NCI-H526 (cell line): ENCODE results near the gene EHMT1.

ENCODE experiments used
- DNase-seq, 2 experiments: peaks; one replicate each; lab custom pipeline; 2025; lab: John Stamatoyannopoulos, UW

EHMT1 gene

DNA sequence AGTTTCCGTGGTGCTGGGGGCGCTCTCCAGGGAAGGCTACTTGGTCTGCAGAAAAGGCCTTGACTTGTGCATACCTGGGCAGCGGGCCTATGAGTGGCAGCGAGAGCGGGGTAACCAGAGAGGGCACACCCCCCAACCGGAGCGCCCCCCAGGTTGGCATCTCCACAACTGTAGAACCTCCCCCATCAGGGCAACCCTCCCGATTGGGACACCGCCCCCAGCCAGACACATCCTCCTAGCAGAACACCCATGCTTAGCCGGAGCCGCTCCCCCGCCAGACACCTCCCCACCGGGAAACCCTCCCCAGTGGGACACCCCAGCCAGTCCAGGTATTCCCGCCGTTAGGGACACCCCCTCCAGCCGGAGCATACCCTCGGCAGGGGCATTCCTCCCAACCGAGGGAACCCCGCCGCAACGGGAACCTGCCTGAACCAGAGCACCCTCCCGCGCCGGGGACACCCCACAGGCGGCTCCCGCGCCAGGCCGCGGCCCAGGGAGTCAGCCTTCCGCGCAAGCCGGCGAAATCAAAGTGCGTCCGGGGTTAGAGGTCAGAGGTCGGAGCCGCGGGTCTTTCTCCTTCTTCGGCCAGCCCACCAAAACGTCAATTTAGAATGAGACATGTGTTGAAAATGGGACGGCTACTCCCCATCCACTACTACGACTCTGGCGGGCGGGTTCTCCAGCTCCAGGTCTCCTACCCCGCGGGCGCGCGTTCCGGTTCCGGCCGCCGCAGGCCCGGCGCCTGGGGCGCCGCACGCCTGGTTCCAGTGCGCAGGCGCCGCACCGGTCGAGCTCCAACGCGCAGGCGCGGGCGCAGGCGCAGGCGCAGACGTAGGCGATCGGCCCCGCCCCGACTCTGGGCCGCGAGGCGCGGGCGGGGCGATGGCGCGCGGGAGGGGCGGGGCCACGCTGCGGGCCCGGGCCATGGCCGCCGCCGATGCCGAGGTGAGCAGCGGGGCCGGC is at the start of gene EHMT1:
Gene EHMT1 (plus strand): TSS at position 901 of the 963 bp plus-strand sequence. CDS start 24 bp downstream, at position 925.
- DNase-seq, result peak; percentile 10 to 79

GRCh38 chr9:137569609-137570203 is 49.1 kb upstream of the EHMT1 start:
- no peak for DNase-seq

DNA sequence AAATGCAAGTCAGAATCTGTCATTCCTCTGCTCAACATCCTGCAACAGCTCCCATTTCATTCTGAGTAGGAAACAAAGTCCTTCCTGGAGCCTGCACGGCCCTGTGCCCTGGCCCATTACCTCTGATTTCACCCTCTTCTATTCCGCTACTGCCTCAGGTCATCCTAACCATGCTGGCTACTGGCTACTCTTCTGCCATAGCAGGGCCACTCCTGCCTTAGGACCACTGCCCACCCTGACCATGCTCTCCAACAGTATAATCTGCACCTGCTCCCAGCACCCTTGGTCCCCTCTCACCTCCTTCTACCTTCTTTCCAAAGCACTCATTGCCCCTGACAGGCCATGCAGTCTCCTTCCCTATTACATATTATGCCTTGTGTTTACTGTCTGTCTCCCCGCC is 48.2 kb upstream of the EHMT1 start:
- DNase-seq, result no peak

DNA sequence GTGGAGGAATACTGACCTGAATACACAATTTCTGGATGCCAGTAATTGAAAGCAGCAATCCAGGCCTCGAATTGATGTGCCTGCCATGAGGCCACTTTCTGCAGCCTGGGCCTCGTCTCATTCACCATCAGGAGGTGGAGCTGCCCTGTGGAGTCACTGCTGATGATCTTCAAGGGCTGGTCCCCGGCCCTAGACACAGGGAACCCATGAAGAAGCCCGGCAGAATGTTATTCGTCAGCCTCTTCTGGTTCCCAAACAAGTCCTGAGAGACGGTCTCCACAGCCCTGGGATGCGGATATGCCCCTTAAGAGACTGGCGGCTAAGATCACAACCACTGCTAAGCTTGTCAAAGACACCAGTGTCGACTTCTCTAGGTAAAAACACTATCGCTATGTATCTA is 44.6 kb upstream of the EHMT1 start:
- DNase-seq, result no peak

GRCh38 chr9:137575364-137575715 is 43.5 kb upstream of the EHMT1 start:
- no peak for DNase-seq

DNA sequence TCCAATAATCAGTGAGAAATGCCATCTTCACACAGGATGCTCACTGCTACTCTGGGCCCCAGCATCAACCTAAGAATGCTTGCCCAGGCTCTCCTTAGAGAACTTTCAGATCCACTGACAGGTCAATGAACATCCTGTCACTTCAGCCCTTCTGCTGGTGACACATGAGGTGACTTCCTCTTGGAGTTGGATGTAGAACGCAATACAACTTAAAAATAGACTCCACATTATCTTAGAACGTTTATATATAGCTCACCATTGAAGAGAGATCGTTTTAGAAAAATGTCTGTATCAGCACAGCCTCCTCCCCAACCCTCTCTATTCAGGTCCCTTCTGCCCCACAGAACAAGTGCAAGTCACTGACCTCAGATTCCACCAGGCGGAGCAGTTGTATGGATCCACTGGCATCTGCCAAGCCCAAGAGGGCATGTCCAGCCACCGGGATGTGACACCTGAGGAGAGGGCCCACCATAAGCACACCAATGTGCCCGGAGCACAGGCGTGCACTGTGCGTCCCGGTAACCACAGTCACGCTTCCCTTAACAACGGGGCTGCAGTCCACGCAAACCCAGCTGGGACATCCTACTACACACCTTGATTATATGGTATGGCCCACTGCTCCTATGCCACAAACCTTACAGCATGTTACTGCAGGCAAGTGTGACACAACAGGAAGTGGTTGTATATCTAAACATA is 42.9 kb upstream of the EHMT1 start:
- no peak for DNase-seq

- DNase-seq, result peak; percentile 52 to 94
These were observed 40.1 kb upstream of the EHMT1 start, which contains the start of gene DPH7 for GRCh38 chr9:137578518-137579258. DPH7 (minus strand) TSS chr9:137578925; CDS start chr9:137578777, 148 bp downstream.

DNA sequence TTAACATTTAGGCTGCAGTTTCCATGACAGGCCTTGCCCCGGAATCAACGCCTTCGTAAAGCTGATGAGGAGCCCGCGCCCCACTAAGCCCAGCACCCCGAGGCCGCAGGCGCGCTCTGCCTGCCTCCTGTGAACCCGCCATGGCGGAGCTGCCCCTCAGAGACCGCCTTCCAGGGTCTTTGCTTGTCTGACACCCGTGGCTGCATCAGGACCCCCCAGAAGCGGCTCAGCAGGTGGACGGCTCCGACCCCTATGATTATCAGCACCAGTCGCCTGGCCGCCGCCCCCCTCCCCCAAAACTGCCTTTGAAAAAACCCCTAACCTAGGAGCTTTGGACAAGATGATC is 39.6 kb upstream of the EHMT1 start:
- no peak for DNase-seq

DNA sequence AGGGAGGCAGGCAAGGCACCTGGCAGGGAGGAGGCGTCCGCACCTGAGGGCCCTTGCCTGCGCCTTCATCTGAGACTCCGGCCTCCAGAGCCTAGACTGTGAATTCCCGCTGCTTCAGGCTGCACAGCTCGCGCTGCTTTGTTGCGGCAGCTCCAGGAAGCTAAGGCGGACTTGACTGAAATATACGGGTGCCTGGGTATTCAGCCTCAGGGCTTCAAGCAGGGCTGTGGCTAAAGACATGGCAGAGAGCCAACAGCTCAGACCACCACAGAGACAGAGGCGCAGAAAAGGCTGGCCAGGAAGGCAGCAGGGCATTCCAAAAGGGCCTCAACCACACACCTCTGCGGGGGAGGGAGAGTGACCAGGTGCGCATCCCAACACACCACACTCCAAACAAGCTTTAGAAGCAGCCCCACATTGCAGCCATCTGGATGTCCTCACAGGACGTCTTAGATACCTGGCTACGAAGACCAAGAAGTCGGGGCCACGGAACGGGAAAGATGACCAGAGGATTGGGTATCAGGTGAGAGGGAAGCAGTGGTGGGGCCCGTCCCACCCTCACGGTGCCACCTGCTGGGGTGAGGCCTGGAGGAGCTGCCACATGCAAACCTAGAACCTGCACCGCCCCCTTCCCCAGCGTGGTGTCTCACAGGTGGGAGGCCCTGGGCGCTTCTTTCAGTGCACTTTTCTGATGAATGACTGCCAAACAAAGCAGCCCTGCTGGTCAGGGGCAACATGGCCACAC is 38.4 kb upstream of the EHMT1 start:
- no peak for DNase-seq

- DNase-seq, result no peak
These were observed 37.9 kb upstream of the EHMT1 start for GRCh38 chr9:137580954-137581322.

DNA sequence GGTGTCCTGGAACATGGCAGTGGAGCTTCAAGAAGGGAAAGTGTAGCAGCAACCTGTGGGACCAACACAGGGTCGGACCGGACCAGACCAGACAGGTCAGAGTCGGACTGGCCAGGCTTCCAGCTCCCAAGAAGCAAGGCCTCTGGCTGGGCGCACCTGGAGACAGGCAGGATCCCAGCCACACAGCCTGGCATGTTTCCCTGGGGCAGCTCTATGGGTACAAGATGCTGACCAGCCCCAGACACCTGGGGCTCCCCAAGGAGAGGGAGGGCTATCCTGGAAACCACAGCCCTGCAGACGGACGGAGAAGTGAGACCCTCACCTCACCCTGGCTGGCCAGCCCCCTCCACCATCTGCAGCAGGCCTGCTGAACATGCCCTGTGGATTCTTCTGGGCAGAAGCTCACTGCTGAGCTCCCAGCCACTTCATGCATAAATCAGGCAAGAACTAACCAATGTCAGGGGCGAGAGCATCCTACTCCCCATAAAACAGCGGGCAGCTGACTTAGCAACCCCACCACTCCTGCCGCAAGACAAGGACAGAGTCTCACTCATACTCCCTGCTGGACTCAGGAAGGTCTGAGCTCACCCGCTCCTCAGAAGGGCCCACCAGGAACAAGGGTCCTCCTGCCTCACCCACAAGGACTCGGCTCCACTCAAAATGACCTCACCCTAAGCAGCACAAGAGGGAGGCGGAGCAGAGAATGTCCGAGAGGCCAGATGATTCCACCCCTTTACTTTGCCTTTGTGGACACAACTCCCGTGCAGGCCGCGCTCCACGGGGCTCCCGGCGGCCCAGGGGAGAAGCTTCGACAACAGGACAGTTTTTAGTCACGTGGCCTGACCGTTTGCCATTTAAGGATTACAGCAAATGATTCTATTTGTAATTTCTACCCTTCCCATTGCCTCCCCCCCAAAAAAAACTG is 37.2 kb upstream of the EHMT1 start:
- no peak for DNase-seq

- DNase-seq, result peak in 1 of 2 experiments; percentile 55
These were observed 36.4 kb upstream of the EHMT1 start for GRCh38 chr9:137582286-137582860.

DNA sequence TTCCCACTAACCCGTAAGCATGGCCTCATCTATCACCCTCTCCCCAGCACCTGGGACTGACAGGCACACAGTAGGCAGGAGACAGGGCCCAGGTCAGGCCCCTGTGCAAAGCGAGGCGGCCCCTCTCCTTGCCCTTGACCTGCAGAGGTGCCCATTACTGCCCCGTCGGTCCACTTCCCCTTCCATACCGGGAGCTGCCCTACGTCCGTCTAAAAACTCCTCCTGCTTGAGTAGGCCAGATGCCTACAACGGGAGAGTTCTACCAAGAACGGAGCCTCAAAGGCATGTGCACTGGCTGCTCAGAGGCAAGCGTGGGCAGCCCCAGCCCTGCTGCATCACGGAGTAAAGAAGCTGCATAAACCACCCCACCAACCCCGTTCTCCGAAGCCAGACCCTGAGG is 35.5 kb upstream of the EHMT1 start:
- no peak for DNase-seq

DNA sequence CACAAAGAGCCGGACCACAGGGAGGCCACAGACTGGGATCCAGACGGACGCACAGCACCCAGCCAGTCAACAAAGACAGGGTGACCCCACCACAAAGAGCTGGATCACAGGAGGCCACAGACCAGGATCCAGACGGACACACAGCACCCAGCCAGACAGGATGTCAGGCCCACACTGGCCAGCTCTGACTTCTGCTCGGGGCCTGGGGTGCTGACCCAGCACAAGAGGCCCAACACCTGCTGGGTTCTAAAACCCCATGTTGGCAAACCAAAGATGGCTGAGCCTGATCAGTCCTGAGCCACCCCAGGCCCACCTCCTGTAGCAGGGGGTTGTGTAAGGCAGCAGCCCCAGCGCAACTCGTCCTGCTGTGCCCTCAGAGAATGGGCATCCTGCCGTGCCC is 34.8 kb upstream of the EHMT1 start:
- DNase-seq, result no peak

DNA sequence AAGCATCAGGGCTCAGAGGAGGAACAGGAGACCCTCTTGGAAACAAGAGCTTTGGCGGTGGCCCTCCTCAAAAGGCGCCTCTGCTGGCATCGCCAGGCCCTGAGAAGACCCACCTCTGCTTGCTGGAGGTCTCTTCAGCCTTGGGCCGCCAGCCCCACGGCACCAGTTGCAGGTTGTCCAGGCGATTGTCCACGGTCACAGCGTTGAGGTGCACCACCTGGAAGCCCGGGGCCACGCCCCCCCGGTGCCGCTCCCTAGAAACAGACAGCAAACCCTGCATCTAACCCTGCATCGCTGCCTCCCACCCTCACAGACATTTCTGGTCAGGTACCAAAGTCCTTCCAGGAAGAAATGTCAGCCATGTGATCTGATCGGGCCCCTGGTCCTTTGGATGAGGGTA is 32.0 kb upstream of the EHMT1 start:
- no peak for DNase-seq

DNA sequence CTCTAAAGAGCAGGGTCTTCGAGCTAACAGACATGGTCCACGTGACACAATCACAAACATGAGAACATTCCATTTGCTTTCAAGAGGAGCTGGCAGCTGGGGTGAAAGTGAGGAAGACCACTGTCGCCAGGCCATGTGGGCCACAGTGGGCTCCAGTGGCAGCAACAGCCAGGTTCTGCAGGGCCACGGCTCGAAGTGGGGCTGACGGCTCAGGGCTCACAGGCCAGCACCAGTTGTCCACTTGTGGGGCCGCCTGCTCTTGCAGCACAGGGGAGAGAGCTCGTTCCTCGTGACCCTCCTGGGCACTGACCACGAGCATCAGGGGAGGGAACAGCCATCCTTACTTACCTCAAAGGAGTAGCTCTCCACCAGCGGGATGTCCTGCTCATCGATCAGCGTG is 30.5 kb upstream of the EHMT1 start:
- no peak for DNase-seq

DNA sequence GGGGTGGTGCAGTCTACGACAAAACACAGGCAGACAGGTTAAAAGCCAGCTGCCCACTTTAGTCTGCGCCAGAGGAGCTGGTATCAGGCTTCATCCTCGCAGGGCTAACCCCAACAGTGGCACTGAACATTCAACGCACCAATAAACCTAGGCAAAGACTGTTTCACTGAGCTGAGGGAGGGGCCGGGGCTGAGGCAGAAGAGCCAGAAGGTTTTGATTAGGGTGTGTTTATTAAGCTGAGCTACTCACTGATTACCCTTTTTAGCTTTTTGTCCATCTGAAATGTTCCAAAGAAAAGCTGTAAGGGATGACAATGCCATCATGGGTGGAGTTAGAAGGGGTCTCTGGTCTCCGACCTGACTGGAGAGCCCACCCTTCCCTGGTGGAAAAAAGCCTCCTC is 29.9 kb upstream of the EHMT1 start:
- no peak for DNase-seq

DNA sequence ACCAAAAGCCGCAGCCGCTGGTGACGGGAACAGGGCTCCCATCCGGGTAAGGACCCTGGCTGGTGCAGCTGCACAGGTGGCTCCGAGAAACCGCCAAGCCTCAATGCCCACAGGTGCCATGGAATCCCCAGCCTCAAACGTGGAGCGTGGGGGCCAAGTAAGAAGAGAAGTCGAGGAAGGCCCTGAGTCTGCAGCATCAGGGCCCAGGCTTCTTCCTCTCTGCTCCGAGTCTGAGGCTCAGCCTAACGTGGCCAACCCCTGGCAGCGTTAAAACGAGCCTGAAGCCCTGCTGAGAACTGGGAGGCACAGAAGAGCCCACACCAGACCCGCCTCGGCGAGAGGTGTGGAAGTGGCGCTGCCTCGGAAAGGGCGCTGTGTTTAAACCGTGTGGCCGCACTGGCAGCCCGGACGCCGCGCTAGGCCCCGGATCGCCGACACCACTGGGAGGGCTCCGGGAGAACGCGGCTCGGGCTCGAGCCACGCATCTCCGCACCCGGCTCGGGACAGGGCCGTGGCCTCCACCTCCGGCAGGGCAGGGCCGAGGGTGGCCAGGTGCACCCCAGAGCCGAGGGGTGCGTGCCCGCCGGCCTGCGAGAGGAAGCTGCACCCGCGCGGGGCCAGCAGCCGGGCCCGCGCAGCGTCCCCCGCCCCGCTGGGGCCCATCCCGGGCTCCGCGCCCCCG is 29.2 kb upstream of the EHMT1 start:
- peak in 1 of 2 experiments; percentile 19 for DNase-seq

- DNase-seq, result no peak
These were observed 28.7 kb upstream of the EHMT1 start for GRCh38 chr9:137590123-137590468.
